Common myeloid progenitor, CD34-positive (primary cell): ENCODE data around the gene IFIT3.

ENCODE experiments used
- CTCF ChIA-PET: fragments of 350-600 bp; sonication (Branson Sonifier 250); formaldehyde crosslinking; loops from one replicate; lab custom pipeline; 2021; ENCODE audit warnings: antibody characterized with exemption; lab: Charles Lee
- POLR2A ChIA-PET: fragments of 350-600 bp; sonication (Branson Sonifier 250); formaldehyde crosslinking; loops from one replicate; lab custom pipeline; 2021; ENCODE audit warnings: antibody characterized with exemption; lab: Charles Lee
- DNase-seq, 3 donors: peaks; one replicate each; pipeline versions ENCODE4 v3.0.0 to v3.0.0-alpha.2; 2013
- H3K27ac ChIP-seq, 2 experiments: 1 replicate in 1 of 2; 2 replicates in 1 of 2; pipeline ENCODE4 v1.7.0; 2013; ENCODE audit warnings: inconsistent platforms in 2 of 2, low read length in 2 of 2, mild to moderate bottlenecking in 2 of 2, low read depth in 1 of 2, moderate library complexity in 1 of 2; ENCODE audit not compliant: severe bottlenecking in 2 of 2, insufficient read depth in 1 of 2, poor library complexity in 1 of 2
- H3K27me3 ChIP-seq, 5 experiments: replicated peaks in 2 of 5; 1 replicate in 3 of 5; 2 replicates in 2 of 5; pipeline versions ENCODE4 v1.6.1 to v1.7.0; 2013; ENCODE audit warnings: low read length in 4 of 5, mild to moderate bottlenecking in 2 of 5, moderate library complexity in 2 of 5, inconsistent platforms in 1 of 5; ENCODE audit not compliant: insufficient read depth in 5 of 5, control insufficient read depth in 4 of 5
- H3K36me3 ChIP-seq, 4 experiments: 1 replicate in 2 of 4; 2 replicates in 2 of 4; pipeline versions ENCODE4 v1.6.1 to v1.7.0; 2013; ENCODE audit warnings: low read length in 3 of 4, control low read depth in 1 of 4, mild to moderate bottlenecking in 1 of 4; ENCODE audit not compliant: control insufficient read depth in 4 of 4, insufficient read depth in 4 of 4
- H3K4me1 ChIP-seq, 4 experiments: 1 replicate in 3 of 4; 2 replicates in 1 of 4; pipeline versions ENCODE4 v1.6.1 to v1.7.1; 2013; ENCODE audit warnings: low read length in 3 of 4, mild to moderate bottlenecking in 3 of 4, control low read depth in 1 of 4, inconsistent platforms in 1 of 4, moderate library complexity in 1 of 4; ENCODE audit not compliant: control insufficient read depth in 4 of 4, insufficient read depth in 4 of 4; ENCODE audit errors: control extremely low read depth in 1 of 4
- H3K4me3 ChIP-seq, 7 experiments: 1 replicate in 4 of 7; 2 replicates in 3 of 7; pipeline versions ENCODE4 v1.5.1 to v1.7.0; 2013; ENCODE audit warnings: mild to moderate bottlenecking in 7 of 7, low read length in 6 of 7, moderate library complexity in 6 of 7, inconsistent platforms in 2 of 7, low read depth in 2 of 7, control low read depth in 1 of 7; ENCODE audit not compliant: insufficient read depth in 4 of 7, control insufficient read depth in 1 of 7; ENCODE audit errors: extremely low read depth in 1 of 7
- H3K9me3 ChIP-seq, 5 experiments: 1 replicate in 4 of 5; 2 replicates in 1 of 5; pipeline versions ENCODE4 v1.6.1 to v1.7.1; 2013; ENCODE audit warnings: low read length in 4 of 5, mild to moderate bottlenecking in 2 of 5, inconsistent platforms in 1 of 5, low read depth in 1 of 5, moderate library complexity in 1 of 5; ENCODE audit not compliant: control insufficient read depth in 4 of 5, insufficient read depth in 2 of 5; ENCODE audit errors: control extremely low read depth in 1 of 5
- WGBS: methylation state at CpG from one replicate; pipeline ENCODE4 v1.1.5; 2013; ENCODE audit not compliant: insufficient coverage; 5-methylcytosine and 5-hydroxymethylcytosine counted together

Gene IFIT3

DNA sequence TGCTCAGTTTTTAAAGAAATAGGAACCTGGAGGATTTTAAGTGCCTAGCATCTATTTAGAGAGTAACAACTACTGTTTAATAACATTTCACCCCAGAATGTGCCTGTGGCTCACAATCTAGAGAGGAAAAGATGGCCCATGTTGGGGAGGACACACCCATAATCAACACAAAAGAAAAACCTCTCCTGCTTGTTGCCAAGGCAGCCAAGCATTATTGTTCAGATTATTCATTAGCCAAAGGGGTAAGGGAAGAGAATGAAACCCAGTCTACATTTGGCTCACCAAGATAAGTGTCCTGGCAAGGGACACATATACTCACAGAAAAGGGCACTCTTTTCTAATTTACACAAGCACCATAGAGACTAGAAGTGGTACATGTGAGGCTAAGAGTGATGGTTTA is 32.4 kb downstream of the IFIT3 start:
- DNase-seq: peak in 2 of 3 donors; percentile 52 to 73
- POLR2A ChIA-PET: no interaction called here
- H3K4me3 ChIP-seq: no peak overlapping the region
- peaks cover 0 to 35% (median 22%) of the 10 kb centered on the region in 4 experiments for H3K4me1 ChIP-seq
- H3K9me3 ChIP-seq: no peaks in the 10 kb centered on the region
- CTCF ChIA-PET: interaction anchor here (0.8 to 1.5 kb wide), 2 partner anchors 9 to 116 kb away, joined by 3 to 5 read pairs; no protein-coding TSS in a partner anchor
- no peaks in the 10 kb centered on the region for H3K36me3 ChIP-seq
- no peaks in the 10 kb centered on the region for H3K27me3 ChIP-seq
- no peak overlapping the region for H3K27ac ChIP-seq

DNA sequence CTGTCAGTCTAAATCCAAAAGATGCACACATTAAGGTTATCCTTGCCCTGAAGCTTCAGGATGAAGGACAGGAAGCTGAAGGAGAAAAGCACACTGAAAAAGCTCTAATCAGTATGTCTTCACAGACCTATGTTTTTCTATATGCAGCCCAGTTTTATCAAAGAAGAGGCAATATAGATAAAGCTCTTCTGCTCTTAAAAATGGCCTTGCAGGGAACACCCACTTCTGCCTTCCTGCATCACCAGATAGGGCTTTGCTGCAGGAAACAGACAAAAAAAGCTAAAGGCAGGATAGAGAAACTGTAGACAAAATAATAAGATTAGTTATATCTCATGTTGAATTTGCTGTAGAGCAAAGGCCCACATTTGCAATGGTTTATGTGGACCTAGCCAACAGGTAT is 35.1 kb downstream of the IFIT3 start:
- CTCF ChIA-PET: interaction anchor here (0.7 to 3.4 kb wide), 5 partner anchors 9 to 23 kb away, joined by 3 to 15 read pairs (median 3); no protein-coding TSS in a partner anchor
- Histone ChIP-seq H3K9me3 (no peaks in the 10 kb centered on the region), H3K27ac (no peak overlapping the region), H3K27me3 (no peaks in the 10 kb centered on the region), H3K36me3 (no peaks in the 10 kb centered on the region), H3K4me1 (peaks cover 5 to 31% (median 22%) of the 10 kb centered on the region in 4 experiments), H3K4me3 (peak overlapping the region in 1 of 7 experiments; percentile 24)
- POLR2A ChIA-PET: interaction anchor here (0.8 kb wide), 1 partner anchor 60 kb away, joined by 4 read pairs; no protein-coding TSS in a partner anchor
- DNase-seq: peak in 2 of 3 donors; percentile 63 to 83

- POLR2A ChIA-PET: interaction anchor here (0.8 kb wide), 1 partner anchor 60 kb away, joined by 4 read pairs; no protein-coding TSS in a partner anchor
Observed at GRCh38 chr10:89363729-89364442, 36.1 kb downstream of the IFIT3 start.

GRCh38 chr10:89364531-89364930 is 36.7 kb downstream of the IFIT3 start:
- ChIA-PET POLR2A (no interaction called here), CTCF (interaction anchor here (0.8 to 1.7 kb wide), 8 partner anchors 9 to 204 kb away, joined by 3 to 5 read pairs (median 3); partner anchors contain the start of gene IFIT3)
- no peaks in the 10 kb centered on the region for H3K9me3 ChIP-seq
- H3K4me3 ChIP-seq: no peak overlapping the region
- WGBS: no CpG with 5 or more reads among the region's 1 CpG
- H3K27me3 ChIP-seq: no peaks in the 10 kb centered on the region
- H3K4me1 ChIP-seq: peaks cover 5 to 31% (median 24%) of the 10 kb centered on the region in 4 experiments
- no peak overlapping the region for H3K27ac ChIP-seq
- H3K36me3 ChIP-seq: no peaks in the 10 kb centered on the region
- DNase-seq: no peak

More at GRCh38 chr10:89363729-89364442, 36.1 kb downstream of the IFIT3 start:
- 41% methylated on average over 3 of the region's 6 CpGs for WGBS
- H3K4me3 ChIP-seq: no peak overlapping the region
- peaks cover 5 to 25% (median 18%) of the 10 kb centered on the region in 4 experiments for H3K4me1 ChIP-seq
- no peaks in the 10 kb centered on the region for H3K27me3 ChIP-seq
- peak in 2 of 3 donors; percentile 31 to 61 for DNase-seq
- CTCF ChIA-PET: interaction anchor here (1.0 to 3.4 kb wide), 6 partner anchors 8 to 100 kb away, joined by 3 to 15 read pairs (median 4); no protein-coding TSS in a partner anchor
- H3K27ac ChIP-seq: no peak overlapping the region
- H3K9me3 ChIP-seq: no peaks in the 10 kb centered on the region
- no peaks in the 10 kb centered on the region for H3K36me3 ChIP-seq

- ChIA-PET CTCF (interaction anchor here (0.7 to 3.5 kb wide), 8 partner anchors 8 to 157 kb away, joined by 3 to 35 read pairs (median 4); no protein-coding TSS in a partner anchor), POLR2A (no interaction called here)
- H3K4me1 ChIP-seq: peaks cover 8 to 42% (median 26%) of the 10 kb centered on the region in 4 experiments
- peak in 2 of 3 donors; percentile 31 to 46 for DNase-seq
- H3K4me3 ChIP-seq: no peak overlapping the region
- H3K36me3 ChIP-seq: no peaks in the 10 kb centered on the region
- H3K9me3 ChIP-seq: no peaks in the 10 kb centered on the region
- 86% methylated on average over 3 of the region's 4 CpGs for WGBS
- no peaks in the 10 kb centered on the region for H3K27me3 ChIP-seq
- H3K27ac ChIP-seq: no peak overlapping the region
Observed at GRCh38 chr10:89367529-89367928, 39.7 kb downstream of the IFIT3 start.

- DNase-seq: no peak
- CTCF ChIA-PET: interaction anchor here (0.7 to 3.8 kb wide), 14 partner anchors 9 to 158 kb away, joined by 3 to 35 read pairs (median 6); partner anchors contain the start of gene IFIT2
- Histone ChIP-seq H3K4me1 (peaks cover 10 to 38% (median 21%) of the 10 kb centered on the region in 4 experiments), H3K27ac (no peak overlapping the region), H3K36me3 (no peaks in the 10 kb centered on the region), H3K9me3 (no peaks in the 10 kb centered on the region), H3K4me3 (no peak overlapping the region), H3K27me3 (no peaks in the 10 kb centered on the region)
- WGBS: no CpG with 5 or more reads among the region's 1 CpG
- POLR2A ChIA-PET: no interaction called here
Observed at GRCh38 chr10:89368129-89368528, 40.3 kb downstream of the IFIT3 start.
